Bone marrow (tissue), 2 donors: ENCODE data around the gene ADGRL1.
A peak's percentile ranks its signal among the peaks of the same experiment; 100 is the strongest.
"Not testable (repeated sequence)": the region's sequence is repeated elsewhere in the genome, so short reads cannot be mapped to it uniquely, and the experiment has no call there.

Experiments used
- DNase-seq, 2 donors: peaks; one replicate each; lab custom pipeline; 2025; lab: John Stamatoyannopoulos, UW

ADGRL1 gene

GRCh38 chr19:14218620-14219330, 12.8 kb upstream of the ADGRL1 start:
- DNase-seq, result no peak

GRCh38 chr19:14217886-14218285, 11.9 kb upstream of the ADGRL1 start:
- DNase-seq, result not testable (repeated sequence)

GRCh38 chr19:14214580-14214979, 8.6 kb upstream of the ADGRL1 start:
- DNase-seq, result no peak

- not testable (repeated sequence) for DNase-seq
These were observed 4.2 kb upstream of the ADGRL1 start for GRCh38 chr19:14210182-14210581.

GRCh38 chr19:14209401-14209800, 3.4 kb upstream of the ADGRL1 start:
- DNase-seq, result not testable (repeated sequence)

GRCh38 chr19:14208496-14208895, 2.5 kb upstream of the ADGRL1 start:
- DNase-seq, result not testable (repeated sequence)

- not testable (repeated sequence) for DNase-seq
These were observed 1.8 kb upstream of the ADGRL1 start for GRCh38 chr19:14207796-14208195.

GRCh38 chr19:14206737-14207726, 1.1 kb upstream of the ADGRL1 start:
- peak; percentile 63 to 77 for DNase-seq

GRCh38 chr19:14206308-14206707, 339 bp upstream of the ADGRL1 start:
- not testable (repeated sequence) for DNase-seq

- not testable (repeated sequence) for DNase-seq
These were observed 1.1 kb downstream of the ADGRL1 start for GRCh38 chr19:14204676-14205451.

GRCh38 chr19:14204219-14204618, 1.8 kb downstream of the ADGRL1 start:
- not testable (repeated sequence) for DNase-seq

- not testable (repeated sequence) for DNase-seq
These were observed 2.2 kb downstream of the ADGRL1 start for GRCh38 chr19:14203788-14204187.

GRCh38 chr19:14203177-14203576, 2.8 kb downstream of the ADGRL1 start:
- DNase-seq, result no peak

GRCh38 chr19:14201481-14201880, 4.5 kb downstream of the ADGRL1 start:
- not testable (repeated sequence) for DNase-seq

- peak; percentile 5 to 48 for DNase-seq
These were observed 5.7 kb downstream of the ADGRL1 start for GRCh38 chr19:14200147-14200841.

GRCh38 chr19:14198384-14199376, 7.3 kb downstream of the ADGRL1 start:
- DNase-seq, result no peak

- DNase-seq, result no peak
These were observed 8.1 kb downstream of the ADGRL1 start for GRCh38 chr19:14197882-14198281.

- DNase-seq, result not testable (repeated sequence)
These were observed 8.7 kb downstream of the ADGRL1 start for GRCh38 chr19:14197288-14197687.

- DNase-seq, result peak; percentile 28 to 49
These were observed 9.9 kb downstream of the ADGRL1 start for GRCh38 chr19:14196105-14196504.

- DNase-seq, result not testable (repeated sequence)
These were observed 10.8 kb downstream of the ADGRL1 start for GRCh38 chr19:14195216-14195615.
